GM19438 (cell line): ENCODE measurements around the gene CTNNA3.

Experiments
- ATAC-seq: cut with Tn5 transposase; IDR thresholded peaks from one replicate; pipeline ENCODE4 v1.9.1; 2021; ENCODE audit warnings: low read depth; ENCODE audit not compliant: unreplicated experiment

The CTNNA3 gene

GRCh38 chr10:66924674-66925345 lies 771.2 kb downstream of the CTNNA3 start:
- ATAC-seq, result no peak

GRCh38 chr10:66919248-66919647 lies 776.7 kb downstream of the CTNNA3 start:
- ATAC-seq, result no peak

DNA sequence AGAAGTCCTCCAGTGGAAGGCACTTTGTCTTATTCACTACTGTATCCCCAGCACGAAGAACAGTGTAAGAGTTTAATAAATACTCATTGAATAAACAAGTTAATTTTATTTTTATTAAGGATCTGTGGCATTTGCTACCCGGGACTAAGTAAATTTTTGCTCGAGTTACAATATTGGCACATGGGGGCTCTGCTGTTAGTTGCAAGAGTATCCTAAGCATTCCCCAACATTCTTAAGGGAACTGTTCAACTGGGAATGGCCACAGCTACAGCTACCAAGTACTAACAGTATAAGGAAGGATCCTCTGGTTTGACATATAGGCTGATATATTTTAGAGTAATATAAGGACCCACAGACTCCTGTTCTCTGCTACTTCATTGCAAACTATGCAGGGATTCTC lies 778.9 kb downstream of the CTNNA3 start:
- ATAC-seq, result no peak

DNA sequence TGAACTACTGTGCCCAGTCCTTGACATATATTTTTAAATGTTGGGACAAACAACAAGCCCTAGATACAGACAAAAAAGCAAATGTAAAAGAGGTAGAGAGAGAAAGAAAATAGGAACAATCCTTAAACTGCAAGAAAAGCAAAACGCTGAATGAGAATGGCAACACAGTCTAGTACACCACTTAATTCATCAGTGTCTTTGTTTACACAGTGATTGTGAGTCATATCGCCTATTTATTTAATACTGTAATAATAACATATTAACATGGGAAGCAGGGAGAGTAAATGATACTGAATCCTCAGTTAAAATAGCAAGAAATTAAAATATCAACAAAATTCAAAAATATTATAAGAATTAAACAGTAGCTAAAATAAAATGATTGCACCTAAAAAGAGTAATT lies 780.0 kb downstream of the CTNNA3 start:
- no peak for ATAC-seq

DNA sequence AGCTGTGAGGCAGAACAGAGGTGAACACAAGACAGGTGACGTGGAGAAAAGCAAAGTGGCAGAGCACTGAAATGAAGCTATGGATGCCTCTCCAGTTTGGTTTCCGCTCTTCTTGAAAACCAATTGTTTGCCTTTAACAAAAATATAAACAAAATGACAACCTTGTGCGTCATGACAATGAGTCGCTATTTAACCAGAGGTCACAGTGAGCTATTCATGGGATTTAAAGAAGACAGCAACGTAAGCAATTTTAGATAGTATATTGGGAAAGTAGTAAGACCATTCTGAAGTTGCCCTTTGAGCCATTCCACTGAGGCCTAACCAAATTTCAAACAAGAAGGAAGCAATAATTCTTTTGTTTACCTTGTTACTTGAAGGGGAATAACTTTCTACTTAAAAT lies 785.3 kb downstream of the CTNNA3 start:
- no peak for ATAC-seq

GRCh38 chr10:66892871-66893270 lies 803.1 kb downstream of the CTNNA3 start:
- ATAC-seq, result no peak

DNA sequence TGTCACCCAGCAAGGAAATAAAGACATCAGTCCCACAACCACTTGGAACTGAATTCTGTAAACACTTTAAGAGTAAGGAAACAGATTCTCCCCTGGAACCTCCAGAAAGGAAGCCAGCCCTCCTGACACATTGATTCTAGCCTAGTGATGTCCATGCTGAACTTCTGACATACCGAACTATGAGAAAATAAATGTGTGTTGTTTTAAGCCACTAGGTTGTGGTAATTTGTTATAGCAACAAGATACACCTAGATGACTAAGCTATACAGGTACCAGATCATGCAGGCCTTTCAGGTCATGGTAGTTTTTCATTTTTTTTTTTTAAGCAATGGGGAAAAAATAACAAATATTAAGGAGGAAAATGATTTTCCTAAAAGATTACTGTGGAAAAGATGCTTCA lies 807.8 kb downstream of the CTNNA3 start:
- ATAC-seq, result no peak

DNA sequence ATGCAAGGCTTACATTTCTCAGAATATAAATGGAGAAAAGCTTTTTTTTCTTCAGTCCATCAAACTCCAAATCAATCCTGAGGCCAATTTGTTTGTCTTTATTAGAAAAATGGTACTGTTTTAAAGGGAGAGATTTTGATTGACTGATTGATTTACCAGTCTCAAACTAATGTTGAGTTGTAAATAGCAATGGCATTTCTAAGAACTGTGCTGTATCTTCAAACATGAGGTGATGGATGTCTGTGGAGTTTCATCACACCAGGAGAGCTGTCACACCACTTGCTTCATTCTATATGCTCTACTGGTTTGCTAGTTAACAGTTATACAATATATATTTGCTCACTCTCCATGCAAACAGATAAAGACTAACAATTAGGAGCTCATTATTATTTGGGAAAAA lies 809.1 kb downstream of the CTNNA3 start:
- ATAC-seq, result no peak

GRCh38 chr10:66882271-66882670 lies 813.7 kb downstream of the CTNNA3 start:
- no peak for ATAC-seq

- ATAC-seq, result no peak
Observed at GRCh38 chr10:66881814-66882213, 814.2 kb downstream of the CTNNA3 start.

GRCh38 chr10:66880826-66881225 lies 815.2 kb downstream of the CTNNA3 start:
- no peak for ATAC-seq

GRCh38 chr10:66880292-66880691 lies 815.7 kb downstream of the CTNNA3 start:
- ATAC-seq, result no peak

- no peak for ATAC-seq
Observed at GRCh38 chr10:66877361-66877760, 818.6 kb downstream of the CTNNA3 start.

DNA sequence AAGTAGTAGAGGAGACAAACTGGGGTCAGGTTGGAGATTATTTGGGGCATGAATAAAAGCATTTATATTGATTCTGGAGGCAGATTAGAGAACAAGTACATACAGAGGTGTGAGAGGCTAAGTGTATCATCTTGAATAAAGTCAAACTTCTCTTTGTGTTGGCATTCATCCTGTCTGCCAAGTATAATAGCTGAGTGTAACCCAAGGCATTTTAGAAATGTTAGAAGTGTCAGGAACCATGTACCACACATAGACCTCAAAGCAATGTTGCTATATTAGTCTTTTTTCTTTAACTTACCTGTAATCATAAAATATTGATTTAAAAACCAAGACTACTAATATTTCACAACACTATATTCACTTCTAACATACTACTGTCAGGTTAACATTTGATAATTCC lies 826.4 kb downstream of the CTNNA3 start:
- ATAC-seq, result no peak

DNA sequence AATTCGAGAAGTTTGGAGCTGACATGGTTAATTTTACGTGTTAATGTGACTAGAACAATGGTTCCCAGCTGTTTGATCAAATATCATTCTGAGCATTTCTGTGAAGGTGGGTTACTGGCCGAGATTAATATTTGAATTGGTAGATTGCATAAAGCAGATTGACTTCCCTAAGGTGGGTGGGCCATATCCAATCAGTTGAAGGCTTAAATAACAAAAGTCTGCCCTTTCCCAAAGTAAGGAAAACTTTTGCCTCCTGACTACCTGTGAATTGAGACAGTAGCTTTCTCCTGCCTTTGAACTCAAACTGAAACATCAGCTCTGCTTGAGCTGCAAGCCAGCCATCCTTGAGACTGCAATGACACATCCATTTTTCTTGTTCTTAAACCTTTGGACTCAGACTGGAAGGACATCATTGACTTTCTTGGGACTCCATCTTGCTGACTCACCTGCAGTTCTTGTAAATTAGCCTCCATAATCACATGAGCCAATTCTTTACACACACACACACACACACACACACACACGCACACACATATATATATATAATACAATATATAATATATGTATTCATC lies 833.2 kb downstream of the CTNNA3 start:
- no peak for ATAC-seq

- no peak for ATAC-seq
Observed at GRCh38 chr10:66860376-66860945, 835.5 kb downstream of the CTNNA3 start.

DNA sequence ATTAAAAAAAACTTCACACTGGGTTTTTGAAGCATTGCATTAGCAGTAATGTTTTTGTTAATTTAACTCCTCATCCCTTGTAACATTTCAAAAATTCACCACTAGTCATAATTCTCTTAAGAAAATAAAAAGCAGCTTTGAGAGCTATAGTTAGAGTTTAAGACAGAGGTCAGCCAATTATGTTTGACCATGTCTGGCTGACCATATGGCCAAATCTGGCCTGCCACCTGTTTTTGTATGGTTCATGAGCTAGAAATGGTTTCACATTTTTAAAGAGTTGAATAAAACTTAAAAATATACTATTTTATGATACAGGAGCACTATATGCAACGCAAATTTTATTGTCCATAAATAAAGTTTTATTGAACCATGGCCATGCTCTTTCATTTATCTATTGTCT lies 843.2 kb downstream of the CTNNA3 start:
- ATAC-seq, result no peak

GRCh38 chr10:66848856-66849255 lies 847.1 kb downstream of the CTNNA3 start:
- no peak for ATAC-seq

GRCh38 chr10:66844176-66844942 lies 851.6 kb downstream of the CTNNA3 start:
- no peak for ATAC-seq

- no peak for ATAC-seq
Observed at GRCh38 chr10:66843396-66843795, 852.6 kb downstream of the CTNNA3 start.

GRCh38 chr10:66842867-66843266 lies 853.1 kb downstream of the CTNNA3 start:
- no peak for ATAC-seq

- no peak for ATAC-seq
Observed at GRCh38 chr10:66842371-66842770, 853.6 kb downstream of the CTNNA3 start.
